ENCODE results near the gene FOXN1.
"Not testable (repeated sequence)": the region's sequence is repeated elsewhere in the genome, so short reads cannot be mapped to it uniquely, and the experiment has no call there.

The FOXN1 gene

GRCh38 chr17:28505986-28506665, at the start of gene FOXN1:
Gene FOXN1 (plus strand): TSS chr17:28506348. CDS start chr17:28523970, 17,622 bp downstream.
- DNase-seq: no peak

- DNase-seq: no peak
Observed at GRCh38 chr17:28457890-28458289, 48.3 kb upstream of the FOXN1 start.

GRCh38 chr17:28458881-28459280, 47.3 kb upstream of the FOXN1 start:
- not testable (repeated sequence) for DNase-seq

- DNase-seq: no peak
Observed at GRCh38 chr17:28460901-28461300, 45.2 kb upstream of the FOXN1 start.

GRCh38 chr17:28466001-28466400, 40.1 kb upstream of the FOXN1 start:
- no peak for DNase-seq

- DNase-seq: no peak
Observed at GRCh38 chr17:28466521-28467048, 39.6 kb upstream of the FOXN1 start.

- DNase-seq: no peak
Observed at GRCh38 chr17:28467456-28468025, 38.6 kb upstream of the FOXN1 start.

- not testable (repeated sequence) for DNase-seq
Observed at GRCh38 chr17:28468033-28468735, 38.0 kb upstream of the FOXN1 start.

- DNase-seq: no peak
Observed at GRCh38 chr17:28468781-28469180, 37.4 kb upstream of the FOXN1 start.

GRCh38 chr17:28469376-28469775, 36.8 kb upstream of the FOXN1 start:
- no peak for DNase-seq

GRCh38 chr17:28470266-28470913, 35.8 kb upstream of the FOXN1 start:
- no peak for DNase-seq

- no peak for DNase-seq
Observed at GRCh38 chr17:28470914-28471366, 35.2 kb upstream of the FOXN1 start.

- DNase-seq: no peak
Observed at GRCh38 chr17:28471531-28472342, 34.4 kb upstream of the FOXN1 start.

GRCh38 chr17:28472871-28473497, 33.2 kb upstream of the FOXN1 start:
- DNase-seq: no peak

GRCh38 chr17:28473542-28473941, 32.6 kb upstream of the FOXN1 start, which contains the start of gene SLC13A2:
Gene SLC13A2 (plus strand): TSS chr17:28473644. CDS start chr17:28473713, 69 bp downstream.
- no peak for DNase-seq

GRCh38 chr17:28474111-28474531, 32.0 kb upstream of the FOXN1 start:
- no peak for DNase-seq

GRCh38 chr17:28475151-28475900, 30.8 kb upstream of the FOXN1 start:
- no peak for DNase-seq

GRCh38 chr17:28476076-28476865, 29.9 kb upstream of the FOXN1 start:
- DNase-seq: no peak

GRCh38 chr17:28477928-28478327, 28.2 kb upstream of the FOXN1 start:
- DNase-seq: no peak
